ENCODE data around the gene AFF3.

- no peak for TF ChIP-seq CTCF (conservative IDR thresholded peaks at IDR 0.05 in 1 of 2, IDR thresholded peaks at IDR 0.05 in 1 of 2; ENCODE audit: low read depth in 1 of 2, low read length in 2 of 2)
- TF ChIP-seq EZH2 (IDR thresholded peaks at IDR 0.05; ENCODE audit: low read length, missing control alignments) = no peak
These were observed 91.1 kb downstream of the AFF3 start for GRCh38 chr2:100051253-100051652.

Data from fibroblast of lung (primary cell).